ENCODE measurements around the gene ORMDL2.

The ORMDL2 gene, protein sequence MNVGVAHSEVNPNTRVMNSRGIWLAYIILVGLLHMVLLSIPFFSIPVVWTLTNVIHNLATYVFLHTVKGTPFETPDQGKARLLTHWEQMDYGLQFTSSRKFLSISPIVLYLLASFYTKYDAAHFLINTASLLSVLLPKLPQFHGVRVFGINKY

DNA sequence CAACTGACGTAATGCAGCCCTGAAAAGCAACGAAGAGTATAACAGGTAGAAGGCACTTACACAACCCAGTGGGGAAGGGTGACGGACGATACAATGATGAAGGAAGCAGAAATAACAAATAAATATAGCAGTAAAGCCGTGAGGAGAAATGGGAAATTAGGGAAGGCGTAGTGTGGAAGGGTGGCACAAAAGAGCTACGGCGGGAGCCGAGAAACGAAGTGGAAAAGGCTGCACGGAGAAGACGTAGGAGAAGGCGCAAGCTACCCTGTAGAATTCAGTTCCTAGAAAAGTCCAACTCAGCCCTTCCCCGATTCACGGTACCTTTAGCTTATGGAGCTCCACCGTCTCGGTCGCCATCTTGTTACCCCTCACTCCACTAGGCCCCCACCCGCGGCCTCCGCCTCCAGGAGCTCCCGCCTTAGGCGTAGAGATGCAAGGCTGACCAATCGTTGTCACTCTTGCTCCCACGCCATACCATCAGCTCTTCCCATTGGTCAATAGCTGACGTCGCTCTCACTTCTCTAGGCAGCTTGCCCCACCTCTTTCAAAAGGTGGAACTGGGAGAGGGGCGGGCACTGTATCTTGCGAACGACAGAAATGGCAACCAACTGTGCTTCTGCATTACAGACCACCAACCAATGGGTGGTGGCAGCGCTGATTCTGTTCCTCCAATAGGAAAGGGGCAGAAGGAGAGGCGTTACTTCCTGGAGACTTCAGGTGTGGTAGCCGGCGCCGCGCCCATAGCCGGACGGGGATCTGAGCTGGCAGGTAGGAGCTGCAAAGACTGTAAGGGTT is at the start of gene ORMDL2, which contains the start of gene SARNP:
TSS of gene ORMDL2 (plus strand) at position 697 of the 795 bp plus-strand sequence. CDS start 959 bp downstream, outside the sequence.
TSS of gene SARNP (minus strand) at position 380 of the 795 bp plus-strand sequence. CDS start at position 357, 23 bp downstream.
- FAIRE-seq (peak; percentile 44), DNase-seq (ENCODE audit: low spot score) (peak; percentile 98)

DNA sequence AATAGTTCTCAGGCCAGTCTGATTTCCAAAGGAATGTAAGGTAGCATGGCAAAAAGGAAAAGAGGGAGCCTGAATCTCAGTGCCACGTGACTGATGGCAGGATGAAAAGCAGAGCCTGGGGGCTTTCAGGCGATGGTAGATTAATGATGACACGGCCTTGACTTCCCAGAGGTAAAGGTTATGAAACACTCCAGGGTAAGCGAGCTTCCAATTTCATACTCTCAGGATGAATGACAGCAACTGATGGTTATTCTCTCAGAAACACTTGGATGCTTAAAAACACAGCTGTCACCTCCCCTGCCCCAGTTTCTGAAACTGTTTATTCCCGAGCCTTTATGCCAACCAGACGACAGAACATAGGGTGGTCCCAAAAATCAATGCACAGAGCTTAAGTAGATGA is 46.1 kb upstream of the ORMDL2 start:
- DNase-seq (ENCODE audit: low spot score) (no peak), FAIRE-seq (no peak)

DNA sequence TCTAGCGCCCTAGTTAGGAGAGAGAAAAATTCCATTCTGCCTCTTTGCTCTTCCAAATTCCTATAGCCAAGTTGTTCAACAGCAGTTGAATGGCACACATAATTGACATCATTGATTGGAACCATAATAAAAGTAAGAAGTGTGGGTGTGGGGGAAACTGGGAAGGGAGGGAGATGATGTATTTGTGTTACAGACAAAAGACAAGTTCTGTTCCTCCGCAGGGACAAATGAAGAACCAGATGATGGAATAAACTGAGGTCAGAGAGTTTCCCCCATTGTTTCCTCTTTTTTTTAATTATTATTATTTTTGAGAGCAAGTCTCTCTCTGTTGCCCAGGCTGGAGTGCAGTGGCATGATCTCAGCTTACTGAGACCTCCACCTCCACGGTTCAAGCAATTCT is 40.0 kb upstream of the ORMDL2 start:
- FAIRE-seq = no peak
- no peak for DNase-seq (ENCODE audit: low spot score)

DNA sequence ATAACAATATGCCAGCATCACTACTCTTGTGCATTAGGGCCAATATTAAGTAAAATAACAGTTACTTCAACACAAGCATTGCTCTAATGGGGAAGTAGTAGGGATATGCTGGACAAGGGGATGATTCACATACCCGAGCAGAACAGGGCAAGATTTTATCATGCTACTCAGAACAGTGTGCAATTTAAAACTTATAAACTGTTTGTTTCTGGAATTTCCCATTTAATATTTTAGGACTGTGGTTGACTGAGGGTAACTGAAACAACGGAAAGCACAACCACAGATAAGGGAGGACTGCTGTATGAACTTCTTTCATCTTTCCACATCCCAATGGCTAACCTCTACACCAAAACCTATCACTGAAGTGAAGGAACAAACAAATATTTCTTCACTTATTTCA is 37.2 kb upstream of the ORMDL2 start:
- FAIRE-seq = no peak
- DNase-seq (ENCODE audit: low spot score) = no peak

DNA sequence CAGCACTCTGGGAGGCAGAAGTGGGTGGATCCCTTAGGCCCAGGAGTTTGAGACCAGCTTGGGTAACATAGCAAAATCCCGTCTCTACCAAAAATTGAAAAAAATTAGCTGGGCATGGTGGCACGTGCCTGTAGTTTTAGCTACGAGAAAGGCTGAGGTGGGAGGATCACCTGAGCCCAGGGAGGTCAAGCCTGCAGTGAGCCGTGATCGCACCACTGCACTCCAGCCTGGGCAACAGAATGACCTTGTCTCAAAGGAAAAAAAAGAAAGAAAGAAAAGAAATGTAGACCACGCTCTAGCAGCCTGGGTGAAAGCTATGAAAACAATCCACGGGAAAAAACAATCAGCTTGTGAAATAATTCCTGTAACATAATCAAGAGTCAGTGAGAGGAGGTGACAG is 29.3 kb upstream of the ORMDL2 start:
- FAIRE-seq = no peak

DNA sequence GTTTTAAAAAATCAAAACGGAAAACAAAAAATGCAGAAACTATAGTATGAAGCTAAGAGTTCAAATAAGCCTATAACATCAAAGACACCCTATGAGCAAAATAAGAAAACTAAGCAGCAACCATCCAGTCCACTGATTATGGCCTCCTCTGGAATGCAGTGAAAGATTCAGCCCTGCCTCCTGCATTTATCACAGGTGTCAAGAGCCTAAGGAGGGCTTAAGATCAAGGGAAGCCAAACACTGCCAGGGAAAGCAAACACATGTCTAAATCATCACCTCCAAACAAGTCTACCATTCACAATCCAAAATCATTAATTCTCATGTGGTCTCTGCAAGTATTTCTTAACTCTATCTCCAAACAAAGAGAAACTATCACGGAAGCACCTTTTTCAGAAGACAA is 28.7 kb upstream of the ORMDL2 start:
- no peak for DNase-seq (ENCODE audit: low spot score)
- FAIRE-seq = no peak

More for the DNA sequence above, 29.3 kb upstream of the ORMDL2 start:
- no peak for DNase-seq (ENCODE audit: low spot score)

DNA sequence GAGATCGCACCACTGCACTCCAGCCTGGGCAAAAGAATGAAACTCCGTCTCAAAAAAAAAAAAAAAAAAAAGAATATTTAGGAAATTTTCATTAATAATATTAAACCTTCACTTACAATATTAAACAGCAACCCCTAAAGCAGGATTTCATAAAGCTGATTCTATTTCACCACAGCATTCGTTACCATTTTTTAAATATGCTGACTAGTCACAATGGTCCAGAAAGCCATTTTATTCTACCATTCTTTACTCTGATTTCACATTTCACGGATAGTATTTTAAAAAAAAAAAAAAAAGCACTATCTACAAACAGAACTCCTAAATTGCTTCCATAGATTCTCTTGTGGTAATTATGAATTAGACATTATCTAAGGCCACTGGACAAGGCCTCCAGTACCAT is 27.9 kb upstream of the ORMDL2 start:
- FAIRE-seq = no peak
- DNase-seq (ENCODE audit: low spot score) = no peak

DNA sequence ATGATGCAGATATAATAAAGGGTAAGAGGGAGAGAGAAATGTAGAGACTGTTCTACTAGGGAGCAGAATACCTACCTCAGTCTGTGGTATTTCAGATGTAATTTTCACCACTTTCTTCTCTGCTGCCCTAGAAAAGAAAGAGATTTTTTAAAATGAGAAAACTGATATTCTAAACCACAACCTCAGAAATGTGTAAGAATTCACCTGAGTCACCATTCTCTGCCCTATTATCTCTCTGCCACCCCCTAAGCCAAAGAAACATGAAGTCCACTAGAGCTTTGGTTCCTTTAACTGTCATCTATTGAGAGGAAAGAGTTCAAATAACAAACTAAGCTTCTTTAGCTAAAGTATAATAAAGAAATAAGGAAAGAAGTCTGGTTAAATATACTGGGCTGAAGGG is 21.9 kb upstream of the ORMDL2 start:
- DNase-seq (ENCODE audit: low spot score) (no peak), FAIRE-seq (no peak)

DNA sequence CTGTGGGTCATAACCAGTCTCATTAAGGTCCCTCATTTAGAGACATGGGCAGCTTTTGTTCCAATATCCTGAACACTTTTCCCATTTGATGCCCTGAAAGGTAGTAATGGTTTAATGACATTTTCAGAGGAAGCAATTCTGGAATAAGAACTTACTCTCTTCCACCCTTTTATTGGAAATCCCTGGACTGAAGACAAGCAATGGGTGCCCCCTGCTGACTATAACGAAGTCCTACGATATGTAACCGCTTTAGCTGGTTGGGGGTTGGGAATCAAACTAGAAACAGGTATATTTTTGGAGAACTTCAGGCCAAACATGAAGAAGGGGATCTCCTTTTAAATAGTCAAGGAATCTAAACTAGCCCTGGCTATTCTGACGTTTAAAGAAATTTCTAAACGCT is 20.8 kb upstream of the ORMDL2 start:
- DNase-seq (ENCODE audit: low spot score) (peak; percentile 31), FAIRE-seq (no peak)

DNA sequence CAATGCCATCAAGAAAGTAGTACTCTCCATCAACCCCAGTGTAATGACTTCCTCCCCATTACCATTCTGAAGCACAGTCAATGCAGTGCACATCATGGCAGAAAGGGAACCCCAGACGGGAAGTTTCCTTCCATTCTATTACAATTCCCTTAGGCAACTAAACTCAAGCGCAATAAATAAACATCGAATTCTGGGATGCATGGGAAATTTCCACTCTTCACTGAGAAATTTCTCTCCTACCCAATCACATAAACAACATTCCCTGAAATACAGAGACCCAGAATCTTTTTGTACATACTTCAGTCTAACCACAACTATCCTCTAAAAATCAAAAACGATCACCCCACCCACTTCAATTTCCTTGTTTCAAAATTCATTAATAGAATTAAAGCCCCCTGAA is 20.3 kb upstream of the ORMDL2 start:
- FAIRE-seq (no peak), DNase-seq (ENCODE audit: low spot score) (no peak)

DNA sequence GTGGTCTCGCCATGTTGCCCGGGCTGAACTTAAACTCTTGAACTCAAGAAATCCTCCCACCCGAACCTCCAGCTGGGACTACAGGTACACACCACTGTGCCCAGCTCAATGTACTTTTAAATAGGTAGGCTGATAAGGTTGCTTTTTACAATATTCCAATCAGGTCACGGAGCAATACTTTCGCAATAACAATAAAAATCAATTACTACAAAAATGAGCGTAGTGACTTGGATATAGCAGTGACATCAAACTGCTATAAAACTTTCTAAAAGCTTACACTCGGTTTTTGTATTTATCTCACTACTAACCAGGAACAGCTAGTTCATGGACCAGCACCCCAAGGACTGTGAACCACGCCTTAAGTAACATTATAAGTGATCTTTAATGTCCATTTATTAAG is 10.9 kb upstream of the ORMDL2 start:
- FAIRE-seq = no peak
- no peak for DNase-seq (ENCODE audit: low spot score)

DNA sequence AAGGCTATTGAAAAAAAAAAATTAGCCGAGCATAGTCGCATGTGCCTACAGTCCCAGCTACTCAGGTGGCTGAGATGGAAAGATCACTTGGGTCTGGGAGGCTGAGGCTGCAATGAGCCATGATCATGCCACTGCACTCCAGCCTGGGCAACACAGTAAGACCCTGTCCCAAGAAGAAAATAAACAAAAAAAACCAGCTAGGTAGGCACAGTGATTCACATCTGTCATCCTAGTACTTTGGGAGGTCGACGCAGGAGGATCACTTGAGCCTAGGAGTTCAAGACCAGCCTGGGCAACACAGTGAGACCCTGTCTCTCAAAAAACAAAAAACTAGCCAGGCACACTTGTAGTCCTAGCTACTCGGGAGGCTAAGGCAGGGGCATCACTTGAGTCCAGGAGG is 8.6 kb upstream of the ORMDL2 start:
- FAIRE-seq = no peak
- DNase-seq (ENCODE audit: low spot score) = no peak

DNA sequence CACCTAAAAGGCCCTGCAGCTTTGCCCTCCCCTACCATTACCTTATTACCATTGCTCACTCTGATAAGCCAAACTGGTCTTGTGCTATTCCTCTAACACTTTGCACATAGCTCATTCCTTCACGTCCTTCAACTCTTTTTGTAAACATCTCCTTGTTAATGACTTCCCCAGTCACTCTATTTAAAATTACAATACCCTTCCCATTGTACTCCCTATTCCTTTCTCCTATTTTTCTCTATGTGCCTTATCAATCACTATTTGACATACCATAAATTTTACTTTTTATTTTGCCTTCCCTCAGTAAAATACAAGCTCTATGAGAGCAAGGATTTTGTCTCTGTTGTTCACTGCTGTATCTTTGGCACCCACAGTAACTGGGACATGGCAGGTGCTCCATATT is 5.8 kb upstream of the ORMDL2 start:
- no peak for DNase-seq (ENCODE audit: low spot score)

DNA sequence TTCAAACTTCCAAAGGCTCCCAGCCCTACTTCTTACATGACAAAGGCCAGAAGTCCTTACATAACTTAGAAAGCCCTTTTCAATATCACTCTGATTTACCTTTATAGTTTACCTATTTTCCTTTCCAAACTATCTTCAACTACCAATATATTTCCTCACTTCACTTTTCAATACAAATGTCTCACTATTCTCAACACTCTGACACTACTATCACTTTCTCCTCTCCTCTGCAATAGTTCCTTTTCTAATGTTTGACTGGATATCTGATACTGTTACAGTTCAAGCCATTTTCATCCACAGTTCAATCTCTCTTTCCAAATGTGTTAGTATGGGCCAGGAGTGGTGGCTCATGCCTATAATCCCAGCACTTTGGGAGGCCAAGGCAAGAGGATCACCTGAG is 3.6 kb upstream of the ORMDL2 start:
- FAIRE-seq (no peak), DNase-seq (ENCODE audit: low spot score) (no peak)

More for the DNA sequence above, 5.8 kb upstream of the ORMDL2 start:
- FAIRE-seq = no peak

DNA sequence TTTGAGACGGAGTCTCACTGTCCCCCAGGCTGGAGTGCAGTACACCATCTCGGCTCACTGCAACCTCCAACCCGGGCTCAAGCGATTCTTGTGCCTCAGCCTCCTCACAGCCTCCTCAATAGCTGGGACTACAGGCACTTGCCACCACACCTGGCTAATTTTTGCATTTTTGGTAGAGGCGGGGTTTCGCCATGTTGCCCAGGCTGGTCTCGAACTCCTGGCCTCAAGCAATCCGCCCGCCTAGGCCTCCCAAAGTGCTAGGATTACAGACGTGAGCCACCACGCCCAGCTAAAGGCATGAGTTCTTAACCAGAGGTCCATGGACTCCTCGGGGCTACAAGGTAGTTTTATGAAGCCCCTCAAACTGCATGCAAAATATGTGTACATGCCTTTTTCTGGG is 2.4 kb upstream of the ORMDL2 start:
- FAIRE-seq (no peak), DNase-seq (ENCODE audit: low spot score) (no peak)

DNA sequence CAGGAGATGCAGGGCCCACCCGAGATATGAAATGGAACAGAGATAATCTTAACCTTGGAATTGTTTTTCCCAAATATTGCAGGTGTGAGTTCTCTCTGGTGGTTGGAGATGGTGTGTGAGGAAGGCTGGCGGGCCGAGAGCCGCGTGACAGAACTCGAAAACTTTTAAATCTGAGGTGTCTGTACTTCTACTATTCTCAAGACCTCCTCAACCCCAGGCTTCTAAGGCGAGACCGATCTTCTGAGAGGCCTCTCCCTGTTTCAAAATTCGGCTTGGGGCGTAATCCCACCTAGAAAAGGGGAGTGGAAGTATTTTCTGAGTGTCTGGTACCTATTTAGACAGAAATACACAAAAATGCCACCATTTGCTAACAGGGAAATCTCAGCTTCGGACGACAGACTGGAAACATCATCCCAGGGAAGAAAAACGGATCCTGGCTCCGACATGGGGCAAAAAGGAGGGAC is 928 bp upstream of the ORMDL2 start:
- no peak for DNase-seq (ENCODE audit: low spot score)
- no peak for FAIRE-seq

DNA sequence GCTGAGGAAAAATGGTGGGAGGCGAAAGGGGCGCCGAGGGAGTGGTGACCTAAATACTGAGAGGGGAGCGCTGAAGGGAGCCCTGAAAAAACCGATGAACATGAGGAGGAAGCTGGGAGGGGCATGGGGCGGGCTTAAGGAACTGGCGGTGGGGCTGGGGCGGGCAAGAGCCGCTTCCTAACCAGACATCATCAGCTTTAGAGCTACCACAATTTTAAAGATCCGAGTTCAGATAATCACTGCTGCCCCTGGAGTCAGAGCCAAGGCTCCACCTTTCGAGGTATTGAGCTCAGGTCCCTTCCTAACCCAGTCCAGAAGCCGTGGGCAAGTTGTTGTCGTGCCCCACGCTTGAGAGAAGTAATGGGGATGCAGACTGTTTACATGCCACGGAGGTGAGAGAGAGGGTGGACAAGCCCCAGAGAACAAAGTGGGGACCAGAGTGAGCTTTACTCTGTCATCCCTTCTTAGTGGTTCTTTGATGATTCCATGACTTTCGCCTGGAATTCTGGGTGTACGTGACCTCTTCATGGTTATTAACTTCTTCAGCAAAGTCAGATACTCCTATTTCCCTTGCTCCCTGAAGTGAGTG is 393 bp downstream of the ORMDL2 start:
- peak; percentile 68 for DNase-seq (ENCODE audit: low spot score)
- FAIRE-seq = no peak

DNA sequence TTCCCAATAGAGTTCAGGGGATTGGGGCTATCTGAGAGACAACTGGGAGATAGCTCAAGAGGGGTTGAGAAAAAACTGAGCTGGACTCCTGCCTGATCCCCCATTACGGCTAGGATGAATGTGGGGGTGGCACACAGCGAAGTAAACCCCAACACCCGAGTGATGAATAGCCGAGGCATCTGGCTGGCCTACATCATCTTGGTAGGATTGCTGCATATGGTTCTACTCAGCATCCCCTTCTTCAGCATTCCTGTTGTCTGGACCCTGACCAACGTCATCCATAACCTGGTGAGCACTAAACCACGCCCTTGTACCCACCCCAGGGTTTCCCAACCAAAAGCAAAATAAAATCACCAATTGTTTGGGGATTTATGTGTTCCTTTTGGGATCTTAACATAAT is 1.0 kb downstream of the ORMDL2 start:
- DNase-seq (ENCODE audit: low spot score) (no peak), FAIRE-seq (no peak)

DNA sequence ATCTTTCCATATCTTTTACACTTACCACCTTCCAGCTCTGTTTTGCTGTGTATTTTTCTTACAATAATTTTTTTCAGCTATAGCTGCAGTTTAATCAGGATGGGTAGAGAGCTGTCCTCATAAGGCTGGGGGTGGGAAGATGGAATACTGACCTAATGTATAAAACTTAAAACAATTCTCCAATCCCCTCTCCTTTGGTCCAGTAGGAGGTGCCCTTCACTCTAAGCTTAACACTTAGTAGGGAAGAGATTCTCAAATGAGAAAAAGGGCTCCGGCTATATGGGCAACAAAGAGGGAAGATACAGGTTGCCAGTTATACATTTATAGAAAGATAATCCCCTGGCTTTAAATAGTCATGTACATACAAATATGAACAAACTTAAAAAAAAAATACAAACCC is 2.8 kb downstream of the ORMDL2 start:
- DNase-seq (ENCODE audit: low spot score) = no peak
- no peak for FAIRE-seq

DNA sequence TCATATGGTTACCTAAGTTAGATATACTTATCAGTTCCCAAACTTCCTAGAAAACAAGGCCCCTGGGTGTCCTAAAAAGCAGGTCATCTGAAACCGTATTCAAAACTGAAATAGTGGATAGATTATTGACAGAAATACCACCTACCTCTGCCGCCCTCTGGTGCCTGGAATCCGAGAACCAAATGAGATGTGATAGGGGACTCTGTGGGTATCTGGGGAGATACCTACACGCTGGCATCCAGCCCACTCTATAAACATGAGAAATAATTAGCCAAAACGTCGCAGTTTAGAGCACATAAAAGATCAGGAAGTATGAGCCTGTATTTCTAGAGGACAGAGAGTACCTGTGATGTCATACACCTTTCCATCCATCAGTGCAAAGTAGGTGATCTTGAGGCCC is 4.4 kb downstream of the ORMDL2 start:
- FAIRE-seq (no peak), DNase-seq (ENCODE audit: low spot score) (no peak)

DNA sequence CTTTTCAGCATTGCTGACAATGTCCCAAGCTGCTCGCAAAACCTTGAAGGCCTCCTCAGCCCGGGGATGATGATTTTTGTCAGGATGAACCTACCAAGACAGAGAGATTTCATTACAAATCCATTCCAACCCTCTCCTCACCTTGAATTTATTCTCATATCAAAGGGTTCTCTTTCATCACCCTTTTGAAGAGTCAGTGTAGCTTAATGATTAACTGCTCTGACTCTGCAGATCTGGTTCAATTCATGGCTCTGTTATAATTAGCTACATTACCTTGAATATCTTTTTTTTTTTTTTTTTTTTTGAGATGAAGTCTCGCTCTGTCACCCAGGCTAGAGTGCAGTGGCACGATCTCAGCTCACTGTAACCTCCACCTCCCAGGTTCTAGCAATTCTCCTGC is 5.6 kb downstream of the ORMDL2 start:
- FAIRE-seq = no peak
- no peak for DNase-seq (ENCODE audit: low spot score)

DNA sequence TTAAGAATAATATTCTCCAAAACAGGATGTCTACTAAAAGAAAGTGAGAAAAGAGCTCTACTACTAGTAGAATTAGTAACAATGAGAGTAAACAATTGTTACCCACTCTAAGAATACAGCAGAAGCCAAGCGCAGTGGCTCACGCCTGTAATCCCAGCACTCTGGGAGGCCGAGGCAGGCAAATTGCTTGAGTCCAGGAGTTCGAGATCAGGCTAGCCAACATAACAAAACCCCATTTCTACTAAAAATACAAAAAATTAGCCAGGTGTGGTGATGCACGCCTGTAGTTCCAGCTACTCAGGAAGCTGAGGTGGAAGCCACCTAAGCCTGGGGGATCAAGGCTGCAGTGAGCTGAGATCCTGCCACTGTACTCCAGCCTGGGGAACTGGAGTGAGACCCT is 6.9 kb downstream of the ORMDL2 start:
- FAIRE-seq = no peak
- no peak for DNase-seq (ENCODE audit: low spot score)

DNA sequence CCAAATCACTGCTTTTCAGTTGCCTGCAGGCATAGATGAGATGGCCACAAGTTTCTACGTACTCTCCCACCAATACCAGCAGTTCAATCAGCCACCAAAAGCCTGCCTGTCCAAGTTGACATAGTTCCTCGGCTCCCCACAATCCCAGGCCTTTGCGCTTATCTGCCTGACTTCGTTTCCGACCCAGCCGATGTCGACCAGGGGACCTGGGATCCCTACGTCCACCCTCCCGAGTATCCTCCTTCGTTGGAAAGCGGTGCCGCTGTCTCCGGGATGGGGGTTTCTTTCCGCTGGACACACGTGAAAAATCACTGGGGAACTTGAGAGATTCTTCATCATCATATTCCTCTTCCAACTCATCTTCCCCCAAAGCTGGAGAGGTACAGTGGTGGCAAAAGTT is 10.0 kb downstream of the ORMDL2 start:
- no peak for FAIRE-seq
- no peak for DNase-seq (ENCODE audit: low spot score)

Measured in urothelium cell line (cell line).